K562 (cell line): ENCODE data around the gene OPCML. TPM values are rescaled to one million over a fixed set of nuclear protein-coding genes. Genes with fewer than 3 reads are reported as not detected.

Source experiments
- ATAC-seq: fragments of 200-7000 bp; cut with Tn5 transposase; 3 replicates; pipeline ENCODE4 v1.9.1; 2020; ENCODE audit warnings: moderate library complexity
- BruUV-seq: library from RNA; stranded (reverse); fragments of 400-500 nt; replicated peaks from 2 replicates; lab custom pipeline; 2021; lab: Mats Ljungman, UMichigan
- CTCF ChIA-PET: fragments of 300-600 bp; formaldehyde crosslinking; extraction: SDS; loops from one replicate; lab custom pipeline; 2021; ENCODE audit warnings: low intra/inter-chr PET ratio; lab: Yijun Ruan, JAX
- POLR2A ChIA-PET: fragments of 300-600, 350-650 bp; sonication (Branson Sonifier 250); formaldehyde crosslinking; extraction: SDS; loops from one replicate; lab custom pipeline; 2021; ENCODE audit warnings: antibody characterized with exemption, inconsistent platforms; lab: Yijun Ruan, JAX
- DNase-seq, 4 experiments: peaks; one replicate each; pipeline versions ENCODE4 v3.0.0 to v3.0.0-alpha.2; 2011 to 2018; ENCODE audit warnings: low spot score in 3 of 4, mixed read lengths in 3 of 4; ENCODE audit errors: extremely low read depth in 1 of 4
- FAIRE-seq: peaks from 2 replicates; lab custom pipeline; 2011; peaks lifted over from hg19 to GRCh38; lab: Jason Lieb, UNC
- H2AFZ ChIP-seq: 2 replicates; pipeline ENCODE4 v1.6.0; 2011; ENCODE audit warnings: low read depth, low read length, control low read depth, inconsistent platforms
- H3K27ac ChIP-seq: fragments of 200-600 bp; 3 replicates; pipeline ENCODE4 v1.8.0; 2011; ENCODE audit warnings: low read depth, mild to moderate bottlenecking, control low read depth, inconsistent platforms, low read length, moderate library complexity, mixed read lengths; ENCODE audit errors: extremely low read depth
- H3K27me3 ChIP-seq, 2 experiments: fragments of 300-600 bp in 1 of 2; 2 replicates in 1 of 2; 3 replicates in 1 of 2; pipeline versions ENCODE4 v1.6.0 to v1.8.0; 2011; ENCODE audit warnings: inconsistent platforms in 2 of 2, low read length in 2 of 2, mild to moderate bottlenecking in 1 of 2, mixed read lengths in 1 of 2, moderate library complexity in 1 of 2; ENCODE audit not compliant: control insufficient read depth in 2 of 2, insufficient read depth in 2 of 2
- H3K36me3 ChIP-seq: fragments of 300-600 bp; 3 replicates; pipeline ENCODE4 v1.8.0; 2011; ENCODE audit warnings: mild to moderate bottlenecking, low read length, inconsistent platforms; ENCODE audit not compliant: control insufficient read depth, insufficient read depth
- H3K4me1 ChIP-seq, 2 experiments: fragments of 200-600 bp in 1 of 2; replicated peaks in 1 of 2; 2 replicates in 1 of 2; 3 replicates in 1 of 2; pipeline versions ENCODE4 v1.5.1 to v1.8.0; 2011; ENCODE audit warnings: inconsistent platforms in 2 of 2, low read length in 2 of 2, mild to moderate bottlenecking in 1 of 2, mixed read lengths in 1 of 2, moderate library complexity in 1 of 2; ENCODE audit not compliant: control insufficient read depth in 2 of 2, insufficient read depth in 2 of 2
- H3K4me2 ChIP-seq: 2 replicates; pipeline ENCODE4 v1.6.1; 2011; ENCODE audit warnings: low read length, control low read depth, inconsistent platforms, mixed read lengths; ENCODE audit not compliant: insufficient read depth
- H3K4me3 ChIP-seq: fragments of 200-600 bp; sonication (generic), shearing (Covaris generic); 2 replicates; pipeline ENCODE4 v1.5.1; 2016; ENCODE audit warnings: control low read depth, inconsistent platforms
- H3K79me2 ChIP-seq: fragments of 200-600 bp; 3 replicates; pipeline ENCODE4 v1.8.0; 2011; ENCODE audit warnings: low read length, inconsistent platforms; ENCODE audit not compliant: control insufficient read depth, insufficient read depth
- H3K9ac ChIP-seq, 2 experiments: 2 replicates each; pipeline versions ENCODE4 v1.6.0 to v1.6.1; 2011; ENCODE audit warnings: low read depth in 2 of 2, low read length in 2 of 2, control low read depth in 1 of 2, inconsistent platforms in 1 of 2, mild to moderate bottlenecking in 1 of 2, mixed read lengths in 1 of 2; ENCODE audit not compliant: insufficient read depth in 1 of 2
- H3K9me1 ChIP-seq: one replicate; pipeline ENCODE4 v1.6.0; 2011; ENCODE audit warnings: inconsistent platforms, mild to moderate bottlenecking, low read length, moderate library complexity; ENCODE audit not compliant: control insufficient read depth, insufficient read depth
- H3K9me3 ChIP-seq: replicated peaks from 2 replicates; pipeline ENCODE4 v1.5.1; 2011; ENCODE audit warnings: low read depth, low read length, inconsistent platforms; ENCODE audit not compliant: control insufficient read depth, insufficient read depth
- H4K20me1 ChIP-seq: replicated peaks from 2 replicates; pipeline ENCODE4 v1.6.1; 2011; ENCODE audit warnings: low read length, inconsistent platforms, mixed read lengths; ENCODE audit not compliant: control insufficient read depth, insufficient read depth
- CHCHD3 ChIP-seq: fragments of 250-450 bp; sonication (Bioruptor Pico); IDR thresholded peaks from 2 replicates; pipeline ENCODE4 v2.1.2; 2022; ENCODE audit warnings: mild to moderate bottlenecking
- ESRRA ChIP-seq: fragments of 450-650 bp; IDR thresholded peaks from 2 replicates; pipeline ENCODE4 v1.6.1; 2014; ENCODE audit warnings: low read depth, mild to moderate bottlenecking, moderate library complexity, borderline replicate concordance
- HDAC6 ChIP-seq: IDR thresholded peaks from 2 replicates; pipeline ENCODE4 v1.6.1; 2012; ENCODE audit warnings: low read depth, mild to moderate bottlenecking, control low read depth, inconsistent platforms, low read length, moderate library complexity
- MNT ChIP-seq, 2 experiments: fragments of 450-650 bp; conservative IDR thresholded peaks; 2 replicates each; pipeline ENCODE4 v1.6.1; 2017; ENCODE audit warnings: mild to moderate bottlenecking in 2 of 2, moderate library complexity in 2 of 2
- PRPF4 ChIP-seq: fragments of 200-400 bp; formaldehyde crosslinking; IDR thresholded peaks from one replicate; pipeline ENCODE4 v1.6.1; 2017; ENCODE audit warnings: low read length, low read depth, mild to moderate bottlenecking; ENCODE audit not compliant: insufficient read depth, poor library complexity, severe bottlenecking
- PTBP1 ChIP-seq: fragments of 200-400 bp; formaldehyde crosslinking; IDR thresholded peaks from 2 replicates; pipeline ENCODE4 v1.6.1; 2017; ENCODE audit warnings: low read depth, low read length
- SAFB ChIP-seq: fragments of 200-400 bp; formaldehyde crosslinking; IDR thresholded peaks from 2 replicates; pipeline ENCODE4 v1.6.1; 2017; ENCODE audit warnings: low read depth, low read length, borderline replicate concordance
- SMARCA4 ChIP-seq: fragments of 450-650 bp; IDR thresholded peaks from 2 replicates; pipeline ENCODE4 v1.6.1; 2016
- U2AF1 ChIP-seq: fragments of 200-400 bp; formaldehyde crosslinking; optimal IDR thresholded peaks from 2 replicates; pipeline ENCODE3; 2017; ENCODE audit warnings: mild to moderate bottlenecking, low read depth, low read length, moderate library complexity
- ZBTB2 ChIP-seq: fragments of 450-650 bp; IDR thresholded peaks from 2 replicates; pipeline ENCODE4 v1.6.1; 2016; ENCODE audit warnings: antibody characterized with exemption
- ZFP30 ChIP-seq: fragments of 250-450 bp; sonication (Bioruptor Pico); IDR thresholded peaks from 2 replicates; pipeline ENCODE4 v1.8.0; 2022; ENCODE audit warnings: moderate library complexity, mild to moderate bottlenecking, inconsistent platforms, borderline replicate concordance
- ZNF707 ChIP-seq: fragments of 250-450 bp; sonication (Bioruptor Pico); conservative IDR thresholded peaks from 2 replicates; pipeline ENCODE4 v1.8.0; 2022; ENCODE audit warnings: inconsistent platforms, mild to moderate bottlenecking, moderate library complexity
- ZNF77 ChIP-seq: fragments of 250-450 bp; sonication (Bioruptor Pico); IDR thresholded peaks from 2 replicates; pipeline ENCODE4 v1.5.0; 2020
- WGBS: fragments of 100-300 bp; shearing (Covaris generic); methylation state at CpG from one replicate; pipeline ENCODE4 v1.1.6; 2016; ENCODE audit warnings: low coverage, mixed read lengths; ENCODE audit not compliant: insufficient coverage; ENCODE audit errors: missing lambda C conversion rate; 5-methylcytosine and 5-hydroxymethylcytosine counted together
- in situ Hi-C: fragments of 300-500 bp; cut with MboI; formaldehyde crosslinking; loops from 4 replicates; pipeline ENCODE4 v1.15.0; 2018; ENCODE audit warnings: inconsistent platforms, mixed read lengths
- intact Hi-C: fragments of 100-400 bp; cut with micrococcal nuclease; formaldehyde crosslinking; loops from 2 replicates; pipeline ENCODE4 v1.14.2; 2022
- polyA plus RNA-seq, 8 experiments: library from polyadenylated mRNA; depleted of rRNA in 4 of 8; stranded (reverse) in 5 of 8; unstranded in 3 of 8; fragments of >200 nt; fragmentation: Nextera tagmentation in 2 of 8; fragmentation: Illumina TruSeq in 1 of 8; extraction: Ambion mirVana in 2 of 8; extraction: Trizol in 1 of 8; gene quantifications; 2 replicates each; pipeline versions ENCODE4 v1.2.1 to v1.2.3, GENCODE V29; 2011 to 2014; ENCODE audit warnings: inconsistent platforms in 1 of 8, missing spikeins in 1 of 8
- total RNA-seq, 7 experiments: library from RNA; depleted of rRNA in 6 of 7; stranded (reverse); fragments of >200 nt in 6 of 7; fragmentation: Illumina TruSeq in 2 of 7; extraction: Trizol in 2 of 7; gene quantifications; 2 replicates each; pipeline versions ENCODE4 v1.2.1 to v1.2.3, GENCODE V29; 2011 to 2021; ENCODE audit warnings: low replicate concordance in 1 of 7

Gene OPCML
- total and polyA plus RNA-seq, 9 of the 15 experiments (the other 6 are each of a cell fraction or from before 2014, with no cell fraction given) = not detected

- TF ChIP-seq ZNF77 = no peak
- TF ChIP-seq ZFP30 = no peak
- no peak for TF ChIP-seq ZBTB2
- no peak for TF ChIP-seq HDAC6
- TF ChIP-seq CHCHD3 (CRISPR knock-in tag) = no peak
- TF ChIP-seq U2AF1 = no peak
- TF ChIP-seq ESRRA = no peak
- no peak for TF ChIP-seq SMARCA4
- TF ChIP-seq PTBP1 = no peak
- TF ChIP-seq PRPF4 = no peak
- no peak for TF ChIP-seq MNT (conservative IDR thresholded peaks at IDR 0.05)
- no peak for TF ChIP-seq ZNF707 (CRISPR knock-in tag)
- no peak for TF ChIP-seq SAFB
- H3K27me3 ChIP-seq = no peaks in the 10 kb centered on the region
Measured at GRCh38 chr11:132933703-132934102, 598.6 kb downstream of the OPCML start.

More at GRCh38 chr11:132933703-132934102, 598.6 kb downstream of the OPCML start:
- in situ Hi-C loops (no loop called here), intact Hi-C loops (no loop called here)
- Histone ChIP-seq H3K36me3 (no peaks in the 10 kb centered on the region), H3K9me3 (no peaks in the 10 kb centered on the region; the same call in 1 of the 2 replicates), H3K4me1 (no peaks in the 10 kb centered on the region), H3K4me2 (no peak overlapping the region), H3K79me2 (no peaks in the 10 kb centered on the region), H4K20me1 (no peaks in the 10 kb centered on the region), H2AFZ (no peak overlapping the region), H3K9ac (no peak overlapping the region), H3K9me1 (no peaks in the 10 kb centered on the region), H3K27ac (no peak overlapping the region), H3K4me3 (no peak overlapping the region)
- no peak for FAIRE-seq
- POLR2A ChIA-PET = no interaction called here
- BruUV-seq = no TSS peak
- ATAC-seq = no peak
- DNase-seq = no peak
- WGBS = 0% methylated on average over 3 of the region's 3 CpGs
- CTCF ChIA-PET = no interaction called here
